ENCODE results near the gene LRRC7. TPM values are rescaled to one million over a fixed set of nuclear protein-coding genes. Genes with fewer than 3 reads are reported as not detected.

LRRC7 gene
- total RNA-seq, 1 experiment from 2014 or later, result 0.14 TPM

DNA sequence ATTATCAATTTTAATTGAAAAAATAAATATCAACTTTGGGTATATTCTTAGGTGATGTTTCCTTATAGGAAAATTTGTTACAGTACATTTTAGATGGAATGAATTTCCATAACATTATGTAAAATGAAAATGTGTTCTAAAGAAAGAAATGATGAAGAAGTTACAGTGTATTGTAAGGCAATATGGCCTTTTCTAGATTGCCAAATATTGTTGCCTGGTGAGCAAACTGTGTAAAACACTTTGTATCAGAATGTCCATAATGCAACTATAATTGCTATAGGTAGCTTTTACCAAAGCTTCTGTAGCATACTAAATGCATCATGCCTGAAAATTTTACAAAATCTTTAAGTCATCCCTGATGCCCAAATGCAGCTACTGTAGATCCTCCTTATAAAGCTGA lies 285.0 kb downstream of the LRRC7 start:
- no peak for TF ChIP-seq CTCF (IDR thresholded peaks at IDR 0.05; ENCODE audit: unreplicated experiment)
- H3K27ac Mint-ChIP-seq (ENCODE audit: unreplicated experiment), result no peak overlapping the region
- DNase-seq, result no peak
- H3K27me3 Mint-ChIP-seq (ENCODE audit: unreplicated experiment), result no peaks in the 10 kb centered on the region
- intact Hi-C loops (cut with micrococcal nuclease; ENCODE audit: unreplicated experiment), result no loop called here
- H3K9me3 Mint-ChIP-seq (ENCODE audit: low read depth, unreplicated experiment), result no peaks in the 10 kb centered on the region
- H3K36me3 Mint-ChIP-seq (ENCODE audit: insufficient read depth, unreplicated experiment), result no peaks in the 10 kb centered on the region
- CTCF ChIA-PET, result no interaction called here
- H3K4me1 Mint-ChIP-seq (ENCODE audit: low read depth, unreplicated experiment), result no peaks in the 10 kb centered on the region
- no TSS peak for BruUV-seq (replicated peaks)
- no peak overlapping the region for H3K4me3 Mint-ChIP-seq (ENCODE audit: low read depth, unreplicated experiment)

DNA sequence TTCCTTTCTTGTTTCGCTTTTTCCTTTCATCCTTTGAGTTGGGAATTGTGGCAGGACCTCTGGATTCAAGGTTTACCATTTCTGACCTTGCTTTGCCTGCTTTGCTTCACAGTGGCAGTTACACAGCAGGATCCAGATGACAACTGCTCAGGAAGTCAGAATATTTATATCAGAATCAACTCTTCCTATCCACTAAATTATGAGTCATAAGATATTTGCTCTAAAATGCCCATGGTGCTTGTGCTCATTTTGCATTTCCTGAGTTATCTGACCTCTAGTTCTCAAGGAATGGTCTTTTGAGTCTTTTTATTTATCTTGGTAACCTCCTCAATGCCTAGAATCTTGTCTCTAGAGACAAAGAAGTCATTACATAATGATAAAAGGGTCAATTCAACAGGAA lies 290.8 kb downstream of the LRRC7 start:
- H3K36me3 Mint-ChIP-seq (ENCODE audit: insufficient read depth, unreplicated experiment), result no peaks in the 10 kb centered on the region
- no TSS peak for BruUV-seq (replicated peaks)
- intact Hi-C loops (cut with micrococcal nuclease; ENCODE audit: unreplicated experiment), result no loop called here
- no peak for TF ChIP-seq CTCF (IDR thresholded peaks at IDR 0.05; ENCODE audit: unreplicated experiment)
- no peak for DNase-seq
- H3K27ac Mint-ChIP-seq (ENCODE audit: unreplicated experiment), result no peak overlapping the region
- peaks cover 7% of the 10 kb centered on the region for H3K4me1 Mint-ChIP-seq (ENCODE audit: low read depth, unreplicated experiment)
- no peaks in the 10 kb centered on the region for H3K27me3 Mint-ChIP-seq (ENCODE audit: unreplicated experiment)
- H3K9me3 Mint-ChIP-seq (ENCODE audit: low read depth, unreplicated experiment), result no peaks in the 10 kb centered on the region
- H3K4me3 Mint-ChIP-seq (ENCODE audit: low read depth, unreplicated experiment), result no peak overlapping the region
- CTCF ChIA-PET, result no interaction called here

DNA sequence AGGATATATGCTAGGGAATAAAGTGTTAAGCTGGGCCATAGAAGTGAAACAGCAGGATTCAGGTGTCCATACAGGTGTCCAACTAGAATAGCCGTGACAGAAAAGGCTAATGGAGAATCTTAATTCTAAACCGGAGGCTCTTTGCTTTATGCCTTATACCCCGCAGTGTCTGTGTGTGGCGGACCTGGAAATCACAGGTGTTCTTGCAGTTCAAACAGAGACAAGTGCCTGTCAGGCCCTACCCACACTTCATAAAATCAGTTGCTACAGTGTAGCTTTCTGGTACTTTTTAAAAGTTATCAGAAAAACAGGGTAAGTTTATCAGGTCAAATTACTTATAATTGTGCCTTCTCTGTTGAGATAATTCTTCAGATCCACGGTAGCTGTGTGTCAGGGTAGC lies 293.9 kb downstream of the LRRC7 start:
- Mint-ChIP-seq H3K27me3 (ENCODE audit: unreplicated experiment) (no peaks in the 10 kb centered on the region), H3K4me3 (ENCODE audit: low read depth, unreplicated experiment) (no peak overlapping the region), H3K9me3 (ENCODE audit: low read depth, unreplicated experiment) (no peaks in the 10 kb centered on the region), H3K27ac (ENCODE audit: unreplicated experiment) (no peak overlapping the region), H3K4me1 (ENCODE audit: low read depth, unreplicated experiment) (peaks cover 7% of the 10 kb centered on the region), H3K36me3 (ENCODE audit: insufficient read depth, unreplicated experiment) (no peaks in the 10 kb centered on the region)
- BruUV-seq (replicated peaks), result no TSS peak
- TF ChIP-seq CTCF (IDR thresholded peaks at IDR 0.05; ENCODE audit: unreplicated experiment), result no peak
- no peak for DNase-seq
- CTCF ChIA-PET, result no interaction called here
- intact Hi-C loops (cut with micrococcal nuclease; ENCODE audit: unreplicated experiment), result no loop called here

DNA sequence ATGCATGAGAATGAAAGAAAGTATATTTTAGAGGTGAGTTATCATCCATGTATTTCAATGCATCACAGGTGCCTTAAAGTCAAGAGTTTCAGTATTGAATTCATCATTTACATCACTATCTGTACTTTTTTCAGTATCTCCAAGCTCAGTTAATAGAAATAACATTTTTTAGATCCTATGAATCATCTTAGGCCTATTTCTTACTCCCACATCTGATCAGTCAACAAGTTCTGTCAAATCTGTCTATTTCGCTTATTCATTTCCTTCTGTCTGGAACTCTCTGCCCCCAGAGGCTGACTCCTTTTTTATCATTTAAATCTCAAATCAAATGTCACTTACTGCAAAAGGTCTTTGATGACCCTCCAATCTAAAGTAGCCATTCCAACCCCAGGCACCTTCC lies 295.2 kb downstream of the LRRC7 start:
- no peaks in the 10 kb centered on the region for H3K9me3 Mint-ChIP-seq (ENCODE audit: low read depth, unreplicated experiment)
- CTCF ChIA-PET, result no interaction called here
- intact Hi-C loops (cut with micrococcal nuclease; ENCODE audit: unreplicated experiment), result no loop called here
- H3K4me1 Mint-ChIP-seq (ENCODE audit: low read depth, unreplicated experiment), result peaks cover 7% of the 10 kb centered on the region
- no peaks in the 10 kb centered on the region for H3K27me3 Mint-ChIP-seq (ENCODE audit: unreplicated experiment)
- no peaks in the 10 kb centered on the region for H3K36me3 Mint-ChIP-seq (ENCODE audit: insufficient read depth, unreplicated experiment)
- no peak overlapping the region for H3K4me3 Mint-ChIP-seq (ENCODE audit: low read depth, unreplicated experiment)
- TF ChIP-seq CTCF (IDR thresholded peaks at IDR 0.05; ENCODE audit: unreplicated experiment), result no peak
- BruUV-seq (replicated peaks), result no TSS peak
- H3K27ac Mint-ChIP-seq (ENCODE audit: unreplicated experiment), result no peak overlapping the region
- DNase-seq, result no peak

DNA sequence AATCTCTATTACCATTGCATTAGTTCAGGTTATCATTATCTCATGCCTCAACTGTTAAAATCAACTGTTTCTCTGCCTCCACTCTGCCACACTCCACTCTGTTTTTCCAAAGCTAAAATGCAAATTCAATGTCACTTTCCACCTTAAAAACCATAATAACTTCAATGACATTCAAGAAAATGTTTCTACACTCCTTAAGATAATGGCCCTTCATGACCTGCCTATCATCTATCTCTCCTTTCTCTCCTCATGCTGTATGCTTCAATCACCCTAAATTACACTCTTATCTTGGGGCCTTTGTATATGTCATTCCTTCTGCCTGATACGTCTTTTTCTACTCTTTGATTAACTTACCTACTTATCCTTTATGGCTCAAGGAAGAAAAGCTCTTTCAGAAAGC lies 296.0 kb downstream of the LRRC7 start:
- Mint-ChIP-seq H3K36me3 (ENCODE audit: insufficient read depth, unreplicated experiment) (no peaks in the 10 kb centered on the region), H3K4me1 (ENCODE audit: low read depth, unreplicated experiment) (peaks cover 1% of the 10 kb centered on the region), H3K4me3 (ENCODE audit: low read depth, unreplicated experiment) (no peak overlapping the region), H3K9me3 (ENCODE audit: low read depth, unreplicated experiment) (no peaks in the 10 kb centered on the region), H3K27me3 (ENCODE audit: unreplicated experiment) (no peaks in the 10 kb centered on the region), H3K27ac (ENCODE audit: unreplicated experiment) (no peak overlapping the region)
- CTCF ChIA-PET, result no interaction called here
- intact Hi-C loops (cut with micrococcal nuclease; ENCODE audit: unreplicated experiment), result no loop called here
- DNase-seq, result no peak
- TF ChIP-seq CTCF (IDR thresholded peaks at IDR 0.05; ENCODE audit: unreplicated experiment), result no peak
- no TSS peak for BruUV-seq (replicated peaks)
